Fibroblast of the aortic adventitia (primary cell): ENCODE measurements around the gene PRPF8. TPM values are rescaled to one million over a fixed set of nuclear protein-coding genes. Genes with fewer than 3 reads are reported as not detected.
"Not testable (repeated sequence)": the region's sequence is repeated elsewhere in the genome, so short reads cannot be mapped to it uniquely, and the experiment has no call there.

Experiments
- DNase-seq: peaks from one replicate; pipeline ENCODE4 v3.0.0-alpha.2; 2010; ENCODE audit warnings: low read depth
- H3K4me3 ChIP-seq: 2 replicates; pipeline ENCODE4 v1.5.1; 2011; ENCODE audit warnings: low read depth, mild to moderate bottlenecking, control low read depth, low read length, moderate library complexity
- CTCF ChIP-seq: IDR thresholded peaks from 2 replicates; pipeline ENCODE4 v1.5.1; 2011; ENCODE audit warnings: mild to moderate bottlenecking, low read length, control low read depth, inconsistent platforms; ENCODE audit not compliant: insufficient read depth
- total RNA-seq: library from RNA; depleted of rRNA; stranded (reverse); fragments of >200 nt; gene quantifications from 2 replicates; pipeline ENCODE4 v1.2.3, GENCODE V29; 2012; ENCODE audit warnings: low replicate concordance

Gene PRPF8
- total RNA-seq, 1 donor: 138 TPM

GRCh38 chr17:1711804-1712203, 27.1 kb upstream of the PRPF8 start:
- peak; percentile 25 for DNase-seq
- TF ChIP-seq CTCF: no peak
- H3K4me3 ChIP-seq: peak overlapping the region; percentile 40

- TF ChIP-seq CTCF: no peak
- peak overlapping the region; percentile 70 for H3K4me3 ChIP-seq
- DNase-seq: peak; percentile 44
These were observed 26.3 kb upstream of the PRPF8 start for GRCh38 chr17:1710807-1711553.

- peak within 1 kb of the TSS; percentile 70 for H3K4me3 ChIP-seq
- TF ChIP-seq CTCF: no peak
- peak; percentile 67 for DNase-seq
These were observed 25.5 kb upstream of the PRPF8 start, which contains the start of gene TLCD2 for GRCh38 chr17:1709971-1710806. TLCD2 (minus strand) TSS chr17:1710377; CDS start chr17:1710242, 135 bp downstream.

- no peak for TF ChIP-seq CTCF
- H3K4me3 ChIP-seq: peak overlapping the region; percentile 70
- DNase-seq: no peak
These were observed 24.8 kb upstream of the PRPF8 start for GRCh38 chr17:1709403-1709951.

GRCh38 chr17:1708791-1709346, 24.2 kb upstream of the PRPF8 start:
- not testable (repeated sequence) for H3K4me3 ChIP-seq, DNase-seq

- TF ChIP-seq CTCF: no peak
- H3K4me3 ChIP-seq: no peak overlapping the region
- no peak for DNase-seq
These were observed 22.4 kb upstream of the PRPF8 start for GRCh38 chr17:1707107-1707506.

GRCh38 chr17:1705004-1705403, 20.3 kb upstream of the PRPF8 start:
- TF ChIP-seq CTCF: no peak
- DNase-seq: no peak
- no peak overlapping the region for H3K4me3 ChIP-seq
